HG02973 (cell line): Measurements from ENCODE around the gene PCP4.

ENCODE experiments used
- ATAC-seq: cut with Tn5 transposase; IDR thresholded peaks from one replicate; pipeline ENCODE4 v1.9.1; 2021; ENCODE audit warnings: moderate library complexity; ENCODE audit not compliant: unreplicated experiment

The PCP4 gene

DNA sequence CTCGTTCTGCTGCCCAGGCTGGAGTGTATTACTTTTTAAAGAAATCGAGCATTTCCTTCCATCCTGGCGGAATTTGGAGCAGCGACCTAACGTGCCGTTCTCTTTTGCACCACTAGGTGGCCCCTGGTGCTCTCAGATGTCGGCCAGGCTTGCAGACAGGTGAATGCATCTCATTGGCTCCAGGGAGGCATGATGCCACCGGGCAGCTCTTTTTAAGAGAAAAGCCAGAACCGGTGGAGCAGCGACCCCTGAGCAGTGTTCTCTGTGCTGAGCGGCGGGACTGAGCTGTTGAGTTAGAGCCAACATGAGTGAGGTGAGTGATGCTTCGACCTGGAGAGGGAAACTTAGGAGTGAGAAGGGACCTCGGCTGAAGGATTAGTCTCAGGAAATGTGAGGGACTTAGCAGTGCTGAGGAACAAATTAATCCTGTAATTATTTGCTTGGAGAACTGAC is at the start of gene PCP4:
Gene PCP4 (plus strand): TSS at position 241 of the 453 bp plus-strand sequence. CDS start 64 bp downstream, at position 305.
- ATAC-seq: no peak

DNA sequence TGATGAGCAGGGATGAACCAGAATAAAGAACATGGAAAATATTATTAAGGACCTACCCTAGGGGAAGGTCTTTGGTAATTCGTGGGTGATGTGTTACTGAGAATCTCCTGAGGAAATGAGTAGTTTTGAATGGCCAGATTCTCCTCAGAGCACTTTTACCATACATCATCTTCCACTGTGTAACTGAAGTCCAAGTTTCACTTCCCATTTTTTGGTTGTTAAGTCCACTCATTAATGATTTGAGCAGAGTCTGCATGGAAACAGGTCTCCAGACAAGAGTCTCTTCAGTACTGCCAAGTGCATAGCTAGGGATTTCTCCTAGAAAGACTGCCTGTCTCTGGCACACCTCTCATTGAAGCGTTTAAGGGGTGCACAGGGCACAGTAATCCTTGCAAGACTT is 48.7 kb upstream of the PCP4 start:
- ATAC-seq: no peak

DNA sequence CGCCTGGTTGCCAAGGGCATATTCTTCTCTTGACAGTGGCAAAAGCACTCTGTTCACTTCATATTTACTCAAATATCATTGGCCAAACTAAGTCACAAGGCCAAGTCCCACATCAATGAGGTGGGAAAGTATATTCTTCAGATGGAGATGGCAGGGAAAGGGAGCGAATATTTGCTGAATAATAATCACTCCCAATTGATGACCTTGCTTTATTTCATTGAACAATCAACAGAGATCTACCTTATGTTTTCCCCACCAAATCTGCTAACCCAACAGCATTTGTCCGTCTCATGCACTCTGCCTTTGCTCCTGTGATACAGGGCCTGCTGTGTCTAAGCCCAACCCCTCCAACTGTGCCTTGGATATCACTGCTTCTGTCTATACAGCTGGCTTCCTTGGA is 45.2 kb upstream of the PCP4 start:
- no peak for ATAC-seq

DNA sequence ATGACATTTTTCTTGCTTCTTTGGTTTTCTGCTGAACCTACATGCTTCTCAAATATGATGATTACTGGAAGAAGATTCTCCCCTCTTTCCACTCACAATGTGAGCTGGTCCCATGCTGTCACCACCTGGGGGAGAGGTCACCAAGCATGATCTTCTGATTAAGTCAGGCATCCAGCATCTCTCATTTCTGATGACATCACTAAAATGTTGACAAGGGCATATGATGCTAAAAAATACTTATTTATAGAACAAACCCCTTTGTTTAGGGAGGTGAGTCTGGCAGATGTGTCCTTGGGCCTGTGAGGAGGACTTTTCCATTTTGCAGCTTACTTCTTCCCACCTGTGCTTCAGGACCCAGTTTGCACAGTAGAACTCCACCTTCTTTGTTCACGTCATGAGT is 42.0 kb upstream of the PCP4 start:
- no peak for ATAC-seq

DNA sequence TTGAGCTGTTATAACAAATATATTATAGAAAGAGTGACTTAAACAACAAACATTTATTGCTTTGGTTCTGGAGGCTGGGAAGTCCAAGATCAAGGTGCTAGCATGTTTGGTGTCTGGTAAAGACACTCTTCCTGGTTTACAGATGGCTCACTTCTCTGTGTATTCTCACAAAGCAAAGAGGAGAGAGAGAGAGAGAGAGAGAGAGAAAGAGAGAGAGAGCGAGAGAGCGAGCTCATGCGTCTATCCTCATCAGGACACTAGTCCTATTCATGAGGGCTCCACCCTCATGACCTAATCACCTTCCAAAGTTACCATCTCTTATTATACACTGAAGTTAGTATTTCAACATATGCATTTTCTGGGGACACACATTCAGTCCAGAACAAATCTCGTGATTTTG is 32.7 kb upstream of the PCP4 start:
- no peak for ATAC-seq

DNA sequence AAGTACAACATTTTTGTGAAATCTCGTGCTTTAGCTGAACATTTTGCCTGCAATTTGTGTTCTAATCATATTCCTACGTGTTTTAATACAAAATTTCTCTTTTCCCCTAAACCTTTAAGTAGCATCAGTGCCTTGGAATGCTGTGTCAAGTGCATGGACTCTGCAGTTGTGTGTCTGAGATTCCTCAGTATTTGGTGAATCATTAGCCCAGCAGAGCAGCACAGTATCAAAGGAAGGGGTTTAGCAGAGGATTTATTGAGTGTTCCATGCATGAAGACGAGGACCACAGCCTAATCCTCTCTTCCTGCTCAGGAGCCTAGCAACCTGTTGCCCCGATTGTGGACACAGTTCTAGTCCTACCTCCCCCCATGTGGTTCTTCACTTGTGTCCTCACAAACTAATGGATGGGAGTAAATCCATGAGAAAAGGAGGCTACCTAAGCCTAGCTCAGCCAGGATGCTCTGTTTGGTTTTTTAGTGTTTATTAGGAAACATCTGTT is 29.3 kb upstream of the PCP4 start:
- ATAC-seq: no peak

DNA sequence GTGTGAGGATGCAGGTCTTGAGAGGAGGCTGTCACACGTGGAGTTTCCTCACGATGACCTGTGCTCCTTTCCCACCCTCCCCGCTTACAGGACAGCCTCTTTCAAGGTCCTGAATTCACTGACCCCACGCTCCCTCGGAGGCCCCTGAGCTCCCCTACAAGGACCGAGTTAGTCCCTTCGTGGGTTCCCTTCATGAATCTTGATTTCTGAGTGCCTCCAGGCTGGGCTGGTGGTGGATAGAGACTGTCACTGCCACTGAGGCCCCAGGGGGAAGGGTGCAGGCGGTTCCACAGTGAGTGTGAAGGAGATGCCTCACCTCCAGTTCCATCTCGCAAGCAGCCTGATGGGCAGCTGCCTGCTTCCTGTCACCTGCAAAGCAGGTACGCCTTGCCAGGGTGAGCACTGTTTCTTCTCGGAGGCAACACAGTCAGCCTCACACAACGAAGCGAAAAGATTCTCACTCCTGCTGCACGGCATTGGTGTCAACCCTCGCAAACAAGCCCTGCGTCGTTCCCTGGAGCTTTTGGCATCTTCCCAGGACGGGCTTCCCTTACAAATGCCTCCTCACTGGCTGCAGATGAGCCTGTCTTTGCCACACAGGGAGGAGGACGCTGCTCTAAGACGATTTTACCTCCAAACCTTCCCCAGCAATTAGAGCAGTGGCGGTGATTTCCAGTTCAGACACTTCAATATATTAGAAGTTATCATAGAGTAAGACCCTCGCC is 26.7 kb upstream of the PCP4 start:
- ATAC-seq: no peak

DNA sequence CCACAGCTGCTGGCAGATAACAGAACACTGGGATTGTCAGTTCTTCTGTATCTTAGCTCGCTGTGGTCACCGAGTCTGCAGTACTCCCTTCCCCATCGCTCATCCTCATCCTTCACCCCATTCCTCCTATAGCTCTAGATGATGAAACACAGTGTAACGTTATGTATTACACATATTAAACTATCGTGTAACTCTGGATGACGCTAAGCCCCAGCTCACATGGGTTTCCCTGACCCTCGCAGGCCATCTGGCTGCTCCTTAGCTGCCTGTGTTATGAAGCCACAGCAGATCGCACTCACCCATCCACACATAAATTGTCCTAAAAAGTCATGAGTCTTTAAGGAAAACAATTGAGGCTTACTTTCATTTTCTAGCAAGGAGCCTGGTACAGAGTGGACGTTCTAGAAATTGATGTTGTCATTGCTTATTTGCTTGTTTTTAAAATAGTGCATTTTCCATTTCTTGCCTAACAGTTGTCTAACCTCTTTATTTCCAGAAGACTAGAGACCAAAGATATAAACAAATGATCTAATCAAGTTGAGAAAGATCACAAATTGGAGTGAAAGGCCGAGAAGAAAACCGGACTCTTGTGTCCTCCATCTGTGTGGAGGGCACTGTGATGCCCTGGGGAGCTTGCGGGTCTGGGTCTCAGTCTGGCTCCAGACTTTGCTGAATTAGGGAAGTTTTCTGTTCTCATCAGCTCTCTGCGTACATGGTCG is 24.3 kb upstream of the PCP4 start:
- no peak for ATAC-seq

DNA sequence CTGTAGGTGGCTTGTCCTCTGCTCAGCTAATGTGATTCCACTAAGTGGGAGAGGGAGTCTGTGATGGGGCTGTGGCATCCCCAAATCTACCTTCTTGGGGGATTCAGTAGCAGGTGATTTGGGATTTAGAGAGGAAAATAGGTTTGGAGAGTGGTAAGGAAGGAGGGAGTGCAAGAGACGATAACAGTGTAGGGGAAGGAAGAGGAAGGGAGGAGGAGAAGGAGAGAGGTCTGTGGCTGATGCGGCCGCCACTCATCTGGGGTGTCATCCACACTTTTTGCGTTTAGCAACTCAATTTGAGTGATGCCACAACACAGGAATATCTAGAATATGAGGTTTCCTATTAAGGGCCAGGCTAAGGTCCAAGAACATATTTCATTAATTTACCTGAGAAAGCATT is 23.8 kb upstream of the PCP4 start:
- no peak for ATAC-seq

DNA sequence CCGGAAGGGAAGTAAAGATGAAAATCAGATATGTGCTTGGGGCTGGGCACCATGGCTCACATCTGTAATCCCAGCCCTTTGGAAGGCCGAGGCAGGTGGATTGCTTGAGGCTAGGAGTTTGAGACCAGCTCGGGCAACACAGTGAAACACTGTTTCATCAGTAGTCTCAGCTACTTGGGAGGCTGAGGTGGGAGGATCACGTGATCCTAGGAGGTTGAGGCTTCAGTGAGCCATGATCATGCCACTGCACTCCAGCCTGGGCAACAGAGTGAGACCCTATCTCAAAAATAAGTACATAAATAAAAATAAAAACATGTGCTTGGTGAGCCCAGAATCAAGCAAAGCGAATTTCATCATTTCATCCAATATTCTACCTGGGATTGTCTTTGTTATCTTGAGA is 23.3 kb upstream of the PCP4 start:
- ATAC-seq: no peak

DNA sequence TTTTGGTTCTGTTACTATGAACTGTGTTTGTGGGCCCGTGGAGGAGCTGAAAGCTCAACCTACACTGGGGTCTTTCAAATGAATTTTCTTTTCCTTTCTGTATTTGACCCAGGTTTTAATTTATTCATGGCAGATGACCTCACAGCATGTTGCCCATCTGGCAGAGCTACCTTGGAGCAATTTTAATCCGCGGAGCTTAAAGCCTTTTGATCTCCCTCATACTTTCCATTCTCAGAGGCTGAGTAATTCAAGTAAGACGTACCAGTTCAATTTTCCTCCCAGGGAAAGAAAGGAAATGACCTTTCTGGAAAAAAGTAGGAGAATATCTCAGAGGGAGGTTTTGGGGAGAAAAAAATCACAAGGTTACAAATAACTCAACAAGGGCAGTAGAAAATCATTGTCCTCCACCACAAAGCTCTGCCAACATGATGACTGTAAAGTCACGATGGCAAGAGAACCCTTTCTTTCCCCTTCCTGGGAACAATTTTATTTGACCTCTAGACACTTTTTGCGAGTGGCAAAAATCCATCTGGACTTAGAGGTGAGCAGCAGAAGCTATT is 21.6 kb upstream of the PCP4 start:
- ATAC-seq: no peak

DNA sequence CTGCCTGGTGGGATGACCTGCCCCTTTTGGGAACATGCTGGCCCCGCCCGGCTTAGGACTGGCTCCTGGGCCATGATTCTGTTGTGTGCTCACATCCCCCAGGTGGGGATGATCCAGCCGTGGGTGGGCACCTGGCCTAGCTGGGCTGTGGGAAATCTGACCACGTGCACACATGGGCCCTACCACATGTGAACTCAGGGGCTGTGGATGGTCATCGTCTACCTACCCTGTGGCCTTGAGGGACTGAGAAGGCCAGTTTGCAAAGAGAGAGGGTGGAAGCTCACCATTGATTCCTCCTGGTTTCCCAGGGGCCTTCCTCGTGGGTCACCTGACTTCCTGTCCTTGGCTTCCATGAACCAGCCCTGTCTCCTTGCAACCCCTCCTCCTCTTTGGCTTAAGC is 19.4 kb upstream of the PCP4 start:
- no peak for ATAC-seq

DNA sequence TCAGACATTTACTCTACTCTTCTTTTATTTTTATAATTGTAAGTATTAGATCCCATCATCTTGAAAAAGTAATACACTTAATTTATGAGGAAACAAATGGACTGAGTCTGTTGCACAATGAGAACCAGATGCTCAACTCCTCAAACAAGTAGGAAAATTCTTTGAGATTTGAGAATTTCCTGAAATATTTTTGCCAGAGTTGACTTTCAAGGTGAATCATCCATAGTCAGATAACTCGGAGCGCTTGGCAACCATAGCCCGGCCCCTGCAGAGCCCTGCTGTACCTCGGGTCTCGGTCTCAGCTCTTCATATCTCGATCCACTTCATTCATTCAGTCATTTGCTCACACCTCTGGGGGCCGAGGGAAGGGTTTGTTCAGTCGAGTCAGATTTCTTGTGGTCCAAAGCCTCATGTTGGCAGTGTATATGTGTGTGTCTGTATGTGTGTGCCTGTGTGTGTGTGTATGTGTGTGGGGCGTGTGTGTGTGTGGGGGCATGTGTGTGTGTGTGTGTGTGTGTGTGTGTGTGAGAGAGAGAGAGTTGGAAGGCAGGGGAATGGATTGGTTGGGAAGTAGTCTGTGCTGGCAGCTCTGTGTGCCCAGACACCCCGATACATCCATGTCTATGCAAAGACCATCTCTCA is 18.1 kb upstream of the PCP4 start:
- no peak for ATAC-seq

DNA sequence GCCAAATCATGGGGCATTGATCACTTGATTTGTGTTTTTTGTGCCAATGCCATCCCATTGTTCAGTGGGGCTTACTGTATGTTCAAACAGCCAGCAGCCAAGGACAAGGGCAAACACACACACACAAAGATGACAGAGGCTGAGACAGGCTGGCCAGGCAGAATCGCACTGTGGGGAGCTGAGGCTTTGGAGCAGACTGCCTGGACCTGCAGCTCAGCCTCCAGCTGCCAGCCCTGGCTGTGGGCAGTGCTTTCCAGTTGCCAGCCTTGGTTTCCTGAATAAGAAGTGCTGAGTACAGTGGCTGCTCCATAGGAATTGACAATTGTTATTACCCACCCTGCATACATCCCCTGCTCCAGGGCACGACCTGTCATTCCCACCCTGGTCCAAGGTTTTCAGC is 16.9 kb upstream of the PCP4 start:
- no peak for ATAC-seq

DNA sequence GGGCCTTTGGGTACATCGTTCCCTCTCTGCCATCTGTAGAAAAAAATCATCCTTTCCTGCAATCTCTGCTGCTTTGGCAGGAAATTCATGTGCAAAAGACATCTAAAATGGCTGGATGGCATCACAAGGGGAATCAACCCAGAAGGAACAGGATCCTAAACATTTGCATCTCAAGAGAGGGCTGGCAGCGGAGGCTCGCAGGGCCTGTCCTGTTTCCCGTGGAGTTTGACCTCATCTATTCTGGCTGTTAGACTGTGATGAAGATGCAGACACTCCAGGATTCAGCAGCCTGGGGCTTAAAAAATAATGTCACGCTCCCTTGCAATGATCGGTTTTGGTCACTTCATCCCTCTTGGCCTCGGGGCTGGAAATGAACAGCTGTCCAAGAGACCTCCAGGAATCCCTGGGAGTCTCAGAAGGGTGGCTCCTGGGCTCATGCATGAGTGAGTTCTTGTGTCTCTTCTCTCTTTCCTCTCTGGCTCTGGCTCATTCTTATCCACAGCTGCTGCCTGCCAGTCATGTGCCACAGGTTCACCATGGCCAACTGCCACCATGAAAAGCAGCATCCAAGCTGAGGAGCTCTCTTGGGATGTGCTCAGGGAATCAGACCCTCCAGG is 16.1 kb upstream of the PCP4 start:
- ATAC-seq: no peak

DNA sequence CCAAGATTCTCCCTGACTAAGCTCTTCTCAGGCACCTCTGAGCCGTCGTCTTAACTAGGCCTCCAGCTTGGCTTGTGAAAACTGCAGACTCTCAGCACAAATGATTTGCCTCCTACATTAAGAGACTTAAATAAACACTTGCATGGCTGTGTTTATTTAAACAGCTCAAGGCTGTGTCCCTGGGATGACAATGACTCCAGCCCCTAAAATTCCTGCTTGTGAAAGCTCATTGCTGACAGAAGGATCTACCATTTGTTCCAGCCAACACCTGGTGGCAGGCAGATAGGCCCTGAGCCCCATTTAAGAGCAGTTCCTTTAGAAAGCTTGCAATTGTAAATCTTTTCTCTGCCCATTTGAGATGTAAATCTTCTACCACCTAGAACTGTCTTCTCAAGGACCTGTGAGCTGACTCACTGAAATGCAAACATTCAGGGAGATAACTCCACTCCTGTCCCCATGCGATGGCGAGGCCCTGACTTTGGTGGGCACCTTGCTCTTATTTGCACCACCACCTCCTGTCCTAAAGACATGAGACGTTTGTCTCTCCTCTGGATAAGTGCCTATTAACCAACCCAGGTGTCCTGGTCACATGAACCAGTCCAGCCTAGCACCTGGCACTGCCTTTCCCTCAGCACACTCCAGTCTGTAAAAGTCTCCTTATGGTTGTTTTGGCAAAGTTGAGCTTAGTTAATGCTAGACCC is 15.1 kb upstream of the PCP4 start:
- no peak for ATAC-seq

DNA sequence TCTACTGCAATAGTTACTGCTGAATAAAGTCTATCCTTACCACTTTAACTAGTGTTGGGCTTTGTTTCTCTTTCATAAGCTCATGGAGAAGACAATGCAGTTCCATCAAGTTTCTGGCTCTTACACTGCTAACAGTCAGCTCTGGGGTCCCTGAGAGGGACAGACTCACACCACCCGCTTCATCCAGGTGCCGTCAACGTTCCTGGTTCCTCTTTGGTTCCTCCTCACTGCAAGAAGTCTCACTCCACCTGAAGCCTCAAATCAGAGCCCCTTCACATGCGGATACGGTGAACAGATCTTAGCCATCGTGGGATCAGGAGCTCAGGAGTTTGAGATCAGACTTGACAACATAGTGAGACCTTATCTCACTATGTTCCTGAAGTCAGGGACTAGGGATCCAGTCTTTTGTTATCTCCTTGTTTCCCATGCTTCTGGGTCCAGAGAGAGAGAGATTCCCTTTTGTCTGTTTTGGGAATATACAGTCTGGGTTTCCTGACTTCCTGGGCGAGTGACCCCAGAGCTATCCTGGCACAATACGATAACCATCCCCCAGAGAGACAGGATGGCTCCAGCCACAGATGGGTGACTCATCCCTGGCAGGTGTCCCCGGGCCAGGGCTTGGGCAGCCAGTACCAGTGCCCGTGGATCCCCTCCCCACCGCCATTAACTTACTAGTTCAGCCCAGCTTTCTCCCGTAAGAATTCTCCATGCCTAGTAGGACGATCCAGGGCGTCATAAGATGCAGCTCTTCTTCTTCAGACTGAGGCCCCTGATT is 14.3 kb upstream of the PCP4 start:
- ATAC-seq: no peak

DNA sequence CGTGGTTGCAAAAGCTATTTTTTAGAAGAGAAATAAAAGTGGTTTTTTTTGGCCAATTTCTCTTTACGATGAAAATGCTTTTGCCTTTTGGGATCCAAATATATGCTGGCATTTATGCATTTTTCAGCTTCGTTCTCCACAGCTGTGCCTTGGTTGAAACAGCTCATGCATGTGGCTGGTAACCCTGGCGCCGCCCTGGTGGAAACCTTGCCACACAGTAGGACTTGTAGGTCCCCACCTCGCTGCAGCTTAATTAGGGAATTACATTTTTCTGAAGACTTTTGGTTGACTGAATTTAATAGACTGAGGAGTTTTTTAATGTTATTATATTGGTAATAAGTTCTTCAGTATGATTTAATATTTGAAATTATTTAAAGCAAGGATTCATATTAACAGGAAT is 12.7 kb upstream of the PCP4 start:
- no peak for ATAC-seq

DNA sequence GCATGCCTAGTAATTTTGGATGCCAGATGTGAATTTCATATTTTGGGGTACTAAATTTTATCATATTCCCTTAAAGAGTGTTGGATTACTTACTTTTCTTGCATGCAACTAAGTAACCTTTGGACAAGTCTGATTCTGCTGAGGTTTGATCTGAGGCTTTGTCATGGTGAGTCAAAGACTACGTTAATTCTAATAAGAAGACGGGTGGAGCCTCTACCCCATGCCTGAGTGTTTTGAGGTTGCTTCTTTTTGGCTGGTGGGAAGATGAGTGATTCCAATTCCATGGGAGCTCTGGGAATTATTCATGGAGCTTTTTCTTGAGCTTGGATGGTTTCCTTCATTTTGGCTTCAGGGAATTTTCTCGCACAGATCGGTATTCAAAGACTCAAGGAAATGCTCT is 11.6 kb upstream of the PCP4 start:
- ATAC-seq: no peak

DNA sequence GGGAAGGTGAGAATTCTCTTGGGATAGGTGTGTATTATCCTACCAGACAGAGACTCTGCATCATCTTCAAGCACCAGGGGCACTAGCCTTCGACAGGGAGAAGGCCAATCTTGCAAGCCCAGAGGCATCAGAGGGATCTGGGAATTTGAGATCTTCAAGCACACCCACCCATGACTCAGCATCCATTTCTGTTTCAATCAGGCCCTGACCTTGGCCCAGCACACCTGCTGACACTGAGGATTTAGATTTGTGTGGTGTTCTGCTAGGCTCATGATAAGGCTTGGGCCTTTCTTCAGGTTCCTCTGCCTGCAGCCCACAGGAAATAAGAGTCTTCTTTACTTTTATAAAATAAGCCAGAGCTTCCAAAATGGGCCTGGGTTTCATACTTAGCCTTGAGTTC is 6.6 kb upstream of the PCP4 start:
- ATAC-seq: no peak
